GM12878 (cell line): Measurements from ENCODE around the gene KBTBD7. TPM values are rescaled to one million over a fixed set of nuclear protein-coding genes. Genes with fewer than 3 reads are reported as not detected.
A peak's percentile ranks its signal among the peaks of the same experiment; 100 is the strongest.
"Not testable (repeated sequence)": the region's sequence is repeated elsewhere in the genome, so short reads cannot be mapped to it uniquely, and the experiment has no call there.

Experiments
- ATAC-seq: fragments of 200-7000 bp; cut with Tn5 transposase; 3 replicates; pipeline ENCODE4 v1.9.1; 2020; ENCODE audit warnings: mild to moderate bottlenecking, moderate library complexity
- BruUV-seq: library from RNA; stranded (reverse); fragments of 400-500 nt; replicated peaks from 2 replicates; lab custom pipeline; 2021; lab: Mats Ljungman, UMichigan
- CTCF ChIA-PET: fragments of 300-600 bp; sonication (Branson Sonifier 250); formaldehyde crosslinking; extraction: SDS; loops from one replicate; lab custom pipeline; 2021; ENCODE audit warnings: inconsistent platforms; lab: Yijun Ruan, JAX
- POLR2A ChIA-PET: fragments of 350-600 bp; formaldehyde crosslinking; extraction: SDS; loops from one replicate; lab custom pipeline; 2021; ENCODE audit warnings: inconsistent platforms; lab: Charles Lee
- RAD21 ChIA-PET: fragments of 300-600 bp; sonication (Branson Sonifier 250); formaldehyde crosslinking; loops from one replicate; lab custom pipeline; 2023; ENCODE audit warnings: antibody characterized with exemption; ENCODE audit not compliant: unreplicated experiment; lab: Charles Lee
- SMC1A ChIA-PET: fragments of 300-600 bp; sonication (Branson Sonifier 250); formaldehyde crosslinking; loops from one replicate; lab custom pipeline; 2023; ENCODE audit not compliant: unreplicated experiment, uncharacterized antibody; lab: Charles Lee
- DNase-seq: peaks from one replicate; pipeline ENCODE4 v3.0.0-alpha.2; 2011; ENCODE audit warnings: low read depth, low spot score
- FAIRE-seq: peaks from 3 replicates; lab custom pipeline; 2011; peaks lifted over from hg19 to GRCh38; lab: Jason Lieb, UNC
- H2AFZ ChIP-seq: 2 replicates; pipeline ENCODE4 v1.6.0; 2011; ENCODE audit warnings: low read depth, low read length, control low read depth; ENCODE audit not compliant: control insufficient read depth
- H3K27ac ChIP-seq: 2 replicates; pipeline ENCODE4 v1.5.1; 2011; ENCODE audit warnings: control low read depth; ENCODE audit not compliant: control insufficient read depth, insufficient read depth
- H3K27me3 ChIP-seq, 2 experiments: replicated peaks in 1 of 2; 2 replicates each; pipeline versions ENCODE4 v1.6.0 to v1.6.1; 2011; ENCODE audit warnings: low read length in 1 of 2; ENCODE audit not compliant: control insufficient read depth in 2 of 2, insufficient read depth in 2 of 2
- H3K36me3 ChIP-seq, 2 experiments: 2 replicates each; pipeline ENCODE4 v1.5.1; 2011; ENCODE audit warnings: low read length in 1 of 2; ENCODE audit not compliant: control insufficient read depth in 2 of 2, insufficient read depth in 2 of 2
- H3K4me1 ChIP-seq: 2 replicates; pipeline ENCODE4 v1.6.1; 2011; ENCODE audit warnings: mild to moderate bottlenecking, low read length, moderate library complexity, mixed read lengths; ENCODE audit not compliant: control insufficient read depth, insufficient read depth
- H3K4me2 ChIP-seq: 2 replicates; pipeline ENCODE4 v1.6.0; 2011; ENCODE audit warnings: control low read depth; ENCODE audit not compliant: control insufficient read depth, insufficient read depth
- H3K4me3 ChIP-seq: fragments of 200-600 bp; sonication (generic); 2 replicates; pipeline ENCODE4 v1.5.1; 2016
- H3K79me2 ChIP-seq: 2 replicates; pipeline ENCODE4 v1.6.0; 2011; ENCODE audit warnings: low read length; ENCODE audit not compliant: control insufficient read depth, insufficient read depth
- H3K9ac ChIP-seq: 2 replicates; pipeline ENCODE4 v1.8.0; 2011; ENCODE audit warnings: low read length, control low read depth, mixed read lengths; ENCODE audit not compliant: control insufficient read depth, insufficient read depth
- H3K9me3 ChIP-seq: replicated peaks from 3 replicates; pipeline ENCODE4 v1.5.1; 2011; ENCODE audit warnings: mild to moderate bottlenecking, low read length; ENCODE audit not compliant: control insufficient read depth, insufficient read depth
- H4K20me1 ChIP-seq: 2 replicates; pipeline ENCODE4 v1.6.0; 2011; ENCODE audit not compliant: control insufficient read depth, insufficient read depth
- CBX5 ChIP-seq: sonication (generic); IDR thresholded peaks from 2 replicates; pipeline ENCODE4 v1.6.1; 2016; ENCODE audit warnings: low read depth, moderate library complexity, mild to moderate bottlenecking, inconsistent platforms
- FOXM1 ChIP-seq: IDR thresholded peaks from 2 replicates; pipeline ENCODE4 v1.6.1; 2012; ENCODE audit warnings: low read depth, mild to moderate bottlenecking, inconsistent platforms, low read length, moderate library complexity
- KLF5 ChIP-seq: fragments of 450-650 bp; IDR thresholded peaks from 2 replicates; pipeline ENCODE4 v1.6.1; 2014; ENCODE audit warnings: mild to moderate bottlenecking; ENCODE audit not compliant: partially characterized antibody
- WRNIP1 ChIP-seq: IDR thresholded peaks from 2 replicates; pipeline ENCODE4 v1.6.1; 2011; ENCODE audit warnings: low read depth, low read length, improper control_type of control experiment, borderline replicate concordance
- ZNF207 ChIP-seq: fragments of 450-650 bp; IDR thresholded peaks from 2 replicates; pipeline ENCODE4 v1.6.1; 2014; ENCODE audit warnings: antibody characterized with exemption, mild to moderate bottlenecking, borderline replicate concordance
- ZNF24 ChIP-seq: fragments of 450-650 bp; IDR thresholded peaks from 2 replicates; pipeline ENCODE4 v1.6.1; 2017; ENCODE audit warnings: antibody characterized with exemption, mild to moderate bottlenecking
- WGBS: methylation state at CpG from one replicate; pipeline ENCODE4 v1.1.6; 2016; ENCODE audit warnings: low lambda C conversion rate; ENCODE audit not compliant: insufficient replicate concordance, insufficient coverage; ENCODE audit errors: missing lambda C conversion rate; 5-methylcytosine and 5-hydroxymethylcytosine counted together
- in situ Hi-C: fragments of 300-500 bp; cut with MboI; formaldehyde crosslinking; loops from 9 replicates; pipeline ENCODE4 v1.14.3; 2018; ENCODE audit warnings: mixed read lengths
- intact Hi-C: fragments of 100-400 bp; cut with micrococcal nuclease; formaldehyde crosslinking; loops from one replicate; pipeline ENCODE4 v1.14.2; 2022; ENCODE audit not compliant: unreplicated experiment
- polyA plus RNA-seq, 11 experiments: library from polyadenylated mRNA; depleted of rRNA in 4 of 11; unstranded in 6 of 11; stranded (reverse) in 5 of 11; fragments of >200 nt; fragmentation: Nextera tagmentation in 4 of 11; fragmentation: Illumina TruSeq in 1 of 11; extraction: Ambion mirVana in 4 of 11; extraction: Trizol in 1 of 11; gene quantifications; 1 replicate in 1 of 11; 2 replicates in 10 of 11; pipeline versions ENCODE4 v1.2.1 to v1.2.3, GENCODE V29; 2011 to 2016; ENCODE audit warnings: inconsistent platforms in 2 of 11, missing spikeins in 2 of 11, low read depth in 1 of 11
- total RNA-seq, 4 experiments: library from RNA; depleted of rRNA in 3 of 4; stranded (reverse); fragments of >200 nt in 3 of 4; fragmentation: Illumina TruSeq in 1 of 4; extraction: Trizol in 1 of 4; gene quantifications; 2 replicates each; pipeline versions ENCODE4 v1.2.1 to v1.2.3, GENCODE V29; 2013 to 2021
- TF ChIP-seq, protein P1 (sequence below): fragments of 450-650 bp; IDR thresholded peaks from 2 replicates; pipeline ENCODE4 v1.6.1; 2018; ENCODE audit warnings: borderline replicate concordance, mild to moderate bottlenecking; ENCODE audit not compliant: partially characterized antibody

The KBTBD7 gene
- total and polyA plus RNA-seq, 10 of the 15 experiments (the other 5 are each of a cell fraction or from before 2014, with no cell fraction given): 1.8 to 6.0 (median 4.3) TPM

DNA sequence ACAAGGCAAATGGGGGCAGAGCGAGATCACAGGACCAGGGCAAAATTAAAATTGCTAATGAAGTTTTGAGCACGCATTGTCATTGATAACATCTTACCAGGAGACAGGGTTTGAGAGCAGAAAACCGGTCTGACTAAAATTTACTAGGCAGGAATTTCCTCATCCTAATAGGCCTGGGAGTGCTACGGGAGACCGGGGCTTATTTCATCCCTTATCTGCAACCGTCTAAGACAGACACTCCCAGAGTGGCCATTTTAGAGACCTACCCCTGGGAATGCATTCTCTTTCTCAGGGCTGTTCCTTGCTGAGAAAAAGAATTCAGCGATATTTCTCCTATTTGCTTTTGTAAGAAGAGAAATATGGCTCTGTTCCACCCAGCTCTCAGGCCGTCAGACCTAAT lies 18.8 kb downstream of the KBTBD7 start:
- CTCF ChIA-PET, H3K27me3 ChIP-seq, H3K4me1 ChIP-seq, FAIRE-seq, BruUV-seq, SMC1A ChIA-PET, in situ Hi-C loops, H3K4me3 ChIP-seq, intact Hi-C loops, H3K36me3 ChIP-seq, H3K4me2 ChIP-seq, RAD21 ChIA-PET, POLR2A ChIA-PET, H3K27ac ChIP-seq, H2AFZ ChIP-seq, DNase-seq, H3K79me2 ChIP-seq, H3K9ac ChIP-seq: not testable (repeated sequence)
- WGBS: 79% methylated on average over 8 of the region's 8 CpGs
- TF ChIP-seq CBX5 (0 out of 2 replicates have a peak, but pooled peaks have one; percentile 54), KLF5 (peak; percentile 26), ZNF24 (0 out of 2 replicates have a peak, but pooled peaks have one; percentile 9)
- TF ChIP-seq, all 136 proteins: peak for 3; not testable (repeated sequence) for 133
- H4K20me1 ChIP-seq, ATAC-seq, H3K9me3 ChIP-seq: not testable (repeated sequence)

DNA sequence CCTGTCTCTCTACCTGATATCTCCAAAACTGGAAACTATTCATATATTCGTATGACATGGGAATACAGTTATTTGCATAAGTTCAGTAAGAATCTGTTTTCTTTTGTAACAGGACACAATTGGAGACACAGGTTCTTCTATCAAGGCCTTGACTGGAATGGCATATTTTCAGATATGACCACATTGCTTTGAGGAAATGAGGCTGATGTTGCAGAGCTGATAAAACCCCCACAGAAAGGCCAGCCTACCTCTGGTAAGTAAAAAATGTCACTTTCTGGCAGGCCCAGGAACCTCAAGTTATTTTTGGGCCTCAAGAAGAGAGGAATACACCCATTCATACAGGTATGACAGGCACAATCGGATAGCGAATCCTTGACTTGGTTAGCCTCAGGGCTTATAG lies 32.2 kb downstream of the KBTBD7 start:
- H4K20me1 ChIP-seq: no peaks in the 10 kb centered on the region
- no peak for FAIRE-seq
- no peak overlapping the region for H3K27ac ChIP-seq
- 73% methylated on average over 3 of the region's 3 CpGs for WGBS
- H3K4me3 ChIP-seq: no peak overlapping the region
- CTCF ChIA-PET: no interaction called here
- RAD21 ChIA-PET: no interaction called here
- H3K36me3 ChIP-seq: no peaks in the 10 kb centered on the region
- in situ Hi-C loops (no loop called here), intact Hi-C loops (no loop called here)
- DNase-seq: no peak
- H2AFZ ChIP-seq: no peak overlapping the region
- ATAC-seq: no peak
- SMC1A ChIA-PET: no interaction called here
- TF ChIP-seq WRNIP1 (no peak), FOXM1 (no peak), ZNF207 (no peak)
- TF ChIP-seq, protein P1, sequence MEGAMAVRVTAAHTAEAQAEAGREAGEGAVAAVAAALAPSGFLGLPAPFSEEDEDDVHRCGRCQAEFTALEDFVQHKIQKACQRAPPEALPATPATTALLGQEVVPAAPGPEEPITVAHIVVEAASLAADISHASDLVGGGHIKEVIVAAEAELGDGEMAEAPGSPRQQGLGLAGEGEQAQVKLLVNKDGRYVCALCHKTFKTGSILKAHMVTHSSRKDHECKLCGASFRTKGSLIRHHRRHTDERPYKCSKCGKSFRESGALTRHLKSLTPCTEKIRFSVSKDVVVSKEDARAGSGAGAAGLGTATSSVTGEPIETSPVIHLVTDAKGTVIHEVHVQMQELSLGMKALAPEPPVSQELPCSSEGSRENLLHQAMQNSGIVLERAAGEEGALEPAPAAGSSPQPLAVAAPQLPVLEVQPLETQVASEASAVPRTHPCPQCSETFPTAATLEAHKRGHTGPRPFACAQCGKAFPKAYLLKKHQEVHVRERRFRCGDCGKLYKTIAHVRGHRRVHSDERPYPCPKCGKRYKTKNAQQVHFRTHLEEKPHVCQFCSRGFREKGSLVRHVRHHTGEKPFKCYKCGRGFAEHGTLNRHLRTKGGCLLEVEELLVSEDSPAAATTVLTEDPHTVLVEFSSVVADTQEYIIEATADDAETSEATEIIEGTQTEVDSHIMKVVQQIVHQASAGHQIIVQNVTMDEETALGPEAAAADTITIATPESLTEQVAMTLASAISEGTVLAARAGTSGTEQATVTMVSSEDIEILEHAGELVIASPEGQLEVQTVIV: no peak
- BruUV-seq: no TSS peak
- H3K27me3 ChIP-seq: no peaks in the 10 kb centered on the region
- H3K79me2 ChIP-seq: no peaks in the 10 kb centered on the region
- H3K9ac ChIP-seq: no peak overlapping the region
- H3K4me1 ChIP-seq: no peaks in the 10 kb centered on the region
- no peak overlapping the region for H3K4me2 ChIP-seq
- POLR2A ChIA-PET: no interaction called here
- no peaks in the 10 kb centered on the region for H3K9me3 ChIP-seq
